ENCODE data around the gene DYNC1I1. TPM values are rescaled to one million over a fixed set of nuclear protein-coding genes. Genes with fewer than 3 reads are reported as not detected.

The DYNC1I1 gene
- total RNA-seq, 2 experiments from 2014 or later = not detected

- Mint-ChIP-seq H3K4me3 (no peak overlapping the region), H3K9me3 (no peaks in the 10 kb centered on the region), H3K27ac (no peak overlapping the region), H3K4me1 (ENCODE audit: low read depth) (no peaks in the 10 kb centered on the region), H3K27me3 (no peaks in the 10 kb centered on the region), H3K36me3 (ENCODE audit: low read depth) (peaks cover 1% of the 10 kb centered on the region)
- POLR2A ChIA-PET = no interaction called here
- intact Hi-C loops (cut with micrococcal nuclease) = no loop called here
- ATAC-seq (no peak), DNase-seq (no peak)
- no peak for TF ChIP-seq CTCF (IDR thresholded peaks at IDR 0.05)
- CTCF ChIA-PET = no interaction called here
Measured at GRCh38 chr7:96118449-96119001, 346.2 kb downstream of the DYNC1I1 start.

GRCh38 chr7:96120445-96121225 is 348.3 kb downstream of the DYNC1I1 start:
- Mint-ChIP-seq H3K4me3 (no peak overlapping the region), H3K9me3 (no peaks in the 10 kb centered on the region), H3K27me3 (no peaks in the 10 kb centered on the region), H3K4me1 (ENCODE audit: low read depth) (no peaks in the 10 kb centered on the region), H3K36me3 (ENCODE audit: low read depth) (peaks cover 4% of the 10 kb centered on the region), H3K27ac (no peak overlapping the region)
- no peak for ATAC-seq
- no peak for DNase-seq
- intact Hi-C loops (cut with micrococcal nuclease) = no loop called here
- ChIA-PET POLR2A (no interaction called here), CTCF (no interaction called here)
- TF ChIP-seq CTCF (IDR thresholded peaks at IDR 0.05) = no peak

- H3K27ac Mint-ChIP-seq = no peak overlapping the region
- DNase-seq (no peak), ATAC-seq (no peak)
- no peaks in the 10 kb centered on the region for H3K27me3 Mint-ChIP-seq
- H3K36me3 Mint-ChIP-seq (ENCODE audit: low read depth) = peaks cover 4% of the 10 kb centered on the region
- ChIA-PET POLR2A (no interaction called here), CTCF (no interaction called here)
- no peaks in the 10 kb centered on the region for H3K9me3 Mint-ChIP-seq
- intact Hi-C loops (cut with micrococcal nuclease) = no loop called here
- TF ChIP-seq CTCF (IDR thresholded peaks at IDR 0.05) = no peak
- no peak overlapping the region for H3K4me3 Mint-ChIP-seq
- no peaks in the 10 kb centered on the region for H3K4me1 Mint-ChIP-seq (ENCODE audit: low read depth)
Measured at GRCh38 chr7:96121752-96122151, 349.4 kb downstream of the DYNC1I1 start.

GRCh38 chr7:96122746-96123145 is 350.4 kb downstream of the DYNC1I1 start:
- H3K4me1 Mint-ChIP-seq (ENCODE audit: low read depth) = no peaks in the 10 kb centered on the region
- H3K27ac Mint-ChIP-seq = no peak overlapping the region
- TF ChIP-seq CTCF (IDR thresholded peaks at IDR 0.05) = no peak
- H3K4me3 Mint-ChIP-seq = no peak overlapping the region
- H3K36me3 Mint-ChIP-seq (ENCODE audit: low read depth) = peaks cover 4% of the 10 kb centered on the region
- ATAC-seq (no peak), DNase-seq (no peak)
- POLR2A ChIA-PET = no interaction called here
- intact Hi-C loops (cut with micrococcal nuclease) = no loop called here
- H3K27me3 Mint-ChIP-seq = no peaks in the 10 kb centered on the region
- H3K9me3 Mint-ChIP-seq = no peaks in the 10 kb centered on the region
- CTCF ChIA-PET = no interaction called here

GRCh38 chr7:96126382-96126781 is 354.0 kb downstream of the DYNC1I1 start:
- no peak for DNase-seq
- POLR2A ChIA-PET = no interaction called here
- H3K27me3 Mint-ChIP-seq = no peaks in the 10 kb centered on the region
- H3K4me3 Mint-ChIP-seq = no peak overlapping the region
- no peaks in the 10 kb centered on the region for H3K9me3 Mint-ChIP-seq
- TF ChIP-seq CTCF (IDR thresholded peaks at IDR 0.05) = no peak
- intact Hi-C loops (cut with micrococcal nuclease) = no loop called here
- H3K4me1 Mint-ChIP-seq (ENCODE audit: low read depth) = no peaks in the 10 kb centered on the region
- CTCF ChIA-PET = no interaction called here
- ATAC-seq = no peak
- no peak overlapping the region for H3K27ac Mint-ChIP-seq
- peaks cover 9% of the 10 kb centered on the region for H3K36me3 Mint-ChIP-seq (ENCODE audit: low read depth)
